Measurements from ENCODE around the gene FIS1. TPM values are rescaled to one million over a fixed set of nuclear protein-coding genes. Genes with fewer than 3 reads are reported as not detected.

Gene FIS1
- total and polyA plus RNA-seq, 11 donors, result 204 to 491 (median 282) TPM

GRCh38 chr7:101234636-101235035 lies 10.2 kb downstream of the FIS1 start:
- Histone ChIP-seq H3K4me3 (no peak overlapping the region), H3K27me3 (no peaks in the 10 kb centered on the region), H3K27ac (no peak overlapping the region), H3K36me3 (peaks cover 0 to 20% (median 5%) of the 10 kb centered on the region in 9 donors), H3K4me1 (peaks cover 0 to 49% (median 38%) of the 10 kb centered on the region in 12 donors), H3K9me3 (no peaks in the 10 kb centered on the region)
- DNase-seq (no peak), ATAC-seq (no peak)
- 88 to 94% (median 91%) methylated on average over 5 of the region's 5 CpGs for WGBS, 4 donors
- TF ChIP-seq CTCF (IDR thresholded peaks at IDR 0.05), result no peak
- no peak for TF ChIP-seq POLR2A (IDR thresholded peaks at IDR 0.05)
- intact Hi-C loops (cut with DNase I), result loop anchor here in 1 of 10 donors (10.0 kb wide), 1 partner anchor 50 kb away; no protein-coding TSS in a partner anchor

DNA sequence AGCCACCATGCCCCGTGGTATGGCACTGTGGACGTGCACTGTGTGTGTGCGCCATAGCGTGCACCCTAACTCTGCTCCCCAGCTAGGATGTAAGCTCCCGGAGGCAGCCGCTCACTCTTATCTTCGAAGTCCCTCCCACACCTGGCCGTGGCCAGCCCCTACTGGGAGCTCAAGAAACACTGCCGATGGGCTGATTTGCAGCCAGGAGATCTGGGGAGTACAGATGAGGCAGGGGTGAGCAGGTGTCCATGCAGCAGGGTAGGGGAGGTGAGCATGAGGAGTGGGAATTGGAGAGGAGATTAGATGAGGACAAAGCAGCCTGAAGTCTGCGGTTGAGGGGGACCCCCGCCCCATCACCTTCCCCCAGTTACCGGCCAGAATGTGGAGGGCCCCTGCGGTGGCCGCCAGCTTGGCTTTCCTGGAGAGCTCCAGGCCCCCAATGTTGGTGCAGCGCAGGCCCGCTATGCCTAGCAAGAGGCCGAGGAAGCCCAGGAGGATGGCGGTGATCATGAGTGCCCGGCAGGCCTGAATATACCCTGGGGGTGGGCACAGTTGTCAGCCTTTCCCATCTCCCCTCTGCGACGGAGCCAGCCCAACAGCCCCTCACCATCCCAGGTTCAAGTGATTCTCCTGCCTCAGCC lies 10.9 kb downstream of the FIS1 start:
- intact Hi-C loops (cut with DNase I), result loop anchor here in 1 of 10 donors (10.0 kb wide), 1 partner anchor 51 kb away; no protein-coding TSS in a partner anchor
- 87 to 90% (median 90%) methylated on average over 18 to 21 of the region's 21 CpGs for WGBS, 4 donors

GRCh38 chr7:101232141-101232850 lies 12.6 kb downstream of the FIS1 start:
- peak in 3 of 4 donors; percentile 19 to 38 (median 34) for ATAC-seq
- Histone ChIP-seq H3K27ac (peak overlapping the region in 3 of 12 donors; percentile 5 to 29 (median 9)), H3K9me3 (no peaks in the 10 kb centered on the region), H3K4me1 (peaks cover 0 to 26% (median 17%) of the 10 kb centered on the region in 12 donors), H3K4me3 (peak overlapping the region in 9 of 12 donors; percentile 19 to 40 (median 26)), H3K36me3 (peaks cover 0 to 21% (median 15%) of the 10 kb centered on the region in 9 donors), H3K27me3 (no peaks in the 10 kb centered on the region)
- TF ChIP-seq POLR2A (IDR thresholded peaks at IDR 0.05), result no peak
- no peak for TF ChIP-seq CTCF (IDR thresholded peaks at IDR 0.05)
- 13 to 50% (median 21%) methylated on average over 5 to 52 of the region's 52 CpGs for WGBS, 4 donors
- intact Hi-C loops (cut with DNase I), result loop anchor here in 1 of 10 donors (10.0 kb wide), 1 partner anchor 53 kb away; no protein-coding TSS in a partner anchor
- DNase-seq, result peak in 1 of 5 donors; percentile 29

More for the DNA sequence above, 10.9 kb downstream of the FIS1 start:
- Histone ChIP-seq H3K4me1 (peaks cover 0 to 43% (median 35%) of the 10 kb centered on the region in 12 donors), H3K27me3 (no peaks in the 10 kb centered on the region), H3K27ac (no peak overlapping the region), H3K36me3 (peaks cover 0 to 17% (median 3%) of the 10 kb centered on the region in 9 donors), H3K4me3 (no peak overlapping the region), H3K9me3 (no peaks in the 10 kb centered on the region)
- DNase-seq (peak in 1 of 5 donors; percentile 15), ATAC-seq (no peak)
- TF ChIP-seq POLR2A (IDR thresholded peaks at IDR 0.05) (no peak), CTCF (IDR thresholded peaks at IDR 0.05) (no peak)

DNA sequence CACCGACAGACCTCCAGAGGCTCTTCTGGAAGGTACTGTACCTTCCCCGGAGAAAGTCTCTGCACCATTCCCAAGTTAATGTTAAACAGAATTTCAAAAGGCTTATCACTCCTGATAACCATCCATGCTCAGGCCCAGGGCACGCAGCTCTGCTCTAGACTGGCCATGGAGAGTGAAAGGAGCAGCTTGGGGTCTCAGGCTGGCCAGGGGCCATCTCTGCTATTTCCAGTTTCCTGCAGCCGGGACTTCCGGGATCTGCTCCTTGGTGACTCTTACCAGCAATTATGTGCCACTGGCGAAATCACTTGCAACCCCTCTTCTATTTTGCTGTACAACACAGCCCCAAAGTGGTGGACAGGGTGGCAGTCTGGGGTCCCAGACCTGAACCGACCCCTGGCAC lies 13.2 kb downstream of the FIS1 start:
- H3K9me3 ChIP-seq, result no peaks in the 10 kb centered on the region
- TF ChIP-seq CTCF (IDR thresholded peaks at IDR 0.05) (no peak), POLR2A (IDR thresholded peaks at IDR 0.05) (no peak)
- 56 to 70% (median 60%) methylated on average over 6 to 7 of the region's 7 CpGs for WGBS, 4 donors
- H3K27me3 ChIP-seq, result no peaks in the 10 kb centered on the region
- H3K27ac ChIP-seq, result peak overlapping the region in 2 of 12 donors; percentile 5 to 29
- DNase-seq, result peak in 1 of 5 donors; percentile 19
- no peak for ATAC-seq
- H3K4me1 ChIP-seq, result peaks cover 0 to 21% (median 13%) of the 10 kb centered on the region in 12 donors
- H3K4me3 ChIP-seq, result peak overlapping the region in 2 of 12 donors; percentile 26 to 32
- peaks cover 0 to 26% (median 22%) of the 10 kb centered on the region in 9 donors for H3K36me3 ChIP-seq
- intact Hi-C loops (cut with DNase I), result loop anchor here in 1 of 10 donors (10.0 kb wide), 1 partner anchor 53 kb away; no protein-coding TSS in a partner anchor
